Dermis blood vessel endothelial cell (primary cell): ENCODE results near the gene ANGPTL8. TPM values are rescaled to one million over a fixed set of nuclear protein-coding genes. Genes with fewer than 3 reads are reported as not detected.
A peak's percentile ranks its signal among the peaks of the same experiment; 100 is the strongest.

Experiments
- DNase-seq: peaks from one replicate; pipeline ENCODE4 v3.0.0; 2010
- total RNA-seq: library from RNA; depleted of rRNA; stranded (reverse); fragments of >200 nt; gene quantifications from 2 replicates; pipeline ENCODE4 v1.2.3, GENCODE V29; 2014

ANGPTL8 gene, protein sequence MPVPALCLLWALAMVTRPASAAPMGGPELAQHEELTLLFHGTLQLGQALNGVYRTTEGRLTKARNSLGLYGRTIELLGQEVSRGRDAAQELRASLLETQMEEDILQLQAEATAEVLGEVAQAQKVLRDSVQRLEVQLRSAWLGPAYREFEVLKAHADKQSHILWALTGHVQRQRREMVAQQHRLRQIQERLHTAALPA
- not detected in 2 replicates for total RNA-seq

DNA sequence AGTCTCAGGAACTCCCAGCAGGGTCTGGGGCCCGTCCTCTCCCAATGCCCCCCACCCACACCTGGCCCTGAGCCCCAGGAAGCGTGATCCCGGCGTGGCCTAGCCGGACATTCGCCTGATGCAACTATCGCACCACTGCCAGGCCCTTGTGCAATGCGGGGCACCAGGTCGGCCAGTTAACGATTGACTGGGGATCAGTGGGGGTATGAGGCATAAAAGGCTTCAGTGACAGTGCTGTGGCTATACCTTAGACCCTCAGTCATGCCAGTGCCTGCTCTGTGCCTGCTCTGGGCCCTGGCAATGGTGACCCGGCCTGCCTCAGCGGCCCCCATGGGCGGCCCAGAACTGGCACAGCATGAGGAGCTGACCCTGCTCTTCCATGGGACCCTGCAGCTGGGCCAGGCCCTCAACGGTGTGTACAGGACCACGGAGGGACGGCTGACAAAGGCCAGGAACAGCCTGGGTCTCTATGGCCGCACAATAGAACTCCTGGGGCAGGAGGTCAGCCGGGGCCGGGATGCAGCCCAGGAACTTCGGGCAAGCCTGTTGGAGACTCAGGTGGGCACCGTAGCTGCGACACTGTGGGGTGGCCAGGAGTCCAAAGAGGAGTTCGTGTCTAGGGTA is at the start of gene ANGPTL8:
ANGPTL8 (plus strand) TSS at position 243 of the 624 bp plus-strand sequence; CDS start at position 262, 19 bp downstream.
- no peak for DNase-seq

DNA sequence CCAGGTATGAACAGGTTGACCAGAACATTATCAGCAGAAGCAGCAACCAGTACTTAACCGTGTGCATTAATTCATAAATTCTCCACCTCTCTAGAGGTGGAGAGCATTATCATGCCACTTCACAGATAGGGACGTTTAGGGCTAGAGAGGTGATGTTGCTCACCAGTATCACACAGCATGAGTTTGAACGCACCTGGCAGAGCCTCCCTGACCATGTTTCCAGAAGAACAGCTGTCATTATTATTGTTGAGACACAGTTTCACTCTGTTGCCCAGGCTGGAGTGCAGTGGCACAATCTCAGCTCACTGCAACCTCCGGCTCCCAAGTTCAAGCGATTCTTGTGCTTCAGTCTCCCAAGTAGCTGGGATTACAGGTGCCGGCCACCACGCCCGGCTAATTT is 48.9 kb upstream of the ANGPTL8 start:
- no peak for DNase-seq

DNA sequence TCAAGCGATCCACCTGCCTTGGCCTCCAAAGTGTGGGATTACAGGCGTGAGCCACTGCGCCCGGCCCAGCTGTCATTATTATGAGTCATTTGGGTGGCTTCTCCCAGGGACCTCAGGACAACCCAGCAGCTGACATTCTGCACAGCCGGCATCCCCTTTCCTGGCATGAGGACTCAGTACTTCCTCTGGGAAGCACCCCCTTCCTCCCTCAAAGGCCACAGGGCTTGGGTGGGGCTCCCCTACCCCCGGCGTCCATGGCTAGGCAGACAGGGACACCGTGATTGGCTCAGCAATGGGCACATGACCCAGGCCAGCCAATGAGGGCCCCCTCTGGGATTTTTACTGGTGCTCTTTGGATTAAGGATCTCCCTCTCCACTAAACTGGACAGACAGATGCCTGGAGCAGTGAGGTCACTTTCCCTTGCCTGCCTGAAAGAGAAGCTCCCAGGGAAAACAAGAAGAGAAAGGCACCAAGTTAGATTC is 48.1 kb upstream of the ANGPTL8 start:
- peak; percentile 77 for DNase-seq

DNA sequence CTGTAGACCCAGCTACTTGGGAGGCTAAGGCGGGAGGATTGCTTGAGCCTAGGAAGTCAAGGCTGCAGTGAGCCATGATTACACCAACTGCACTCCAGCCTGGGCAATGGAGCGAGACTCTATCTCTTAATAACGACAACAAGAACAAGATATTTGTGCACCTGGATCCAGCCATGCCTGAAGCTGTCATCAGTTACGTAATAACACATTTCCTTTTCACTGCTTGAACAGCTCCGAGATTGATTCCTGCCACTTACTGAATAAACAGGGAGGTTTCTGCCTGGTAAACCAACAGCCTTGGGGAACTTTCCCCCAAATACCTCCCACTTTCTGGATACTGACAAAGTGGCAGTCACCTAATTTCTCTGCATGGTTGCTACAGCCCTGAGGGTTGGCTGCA is 47.5 kb upstream of the ANGPTL8 start:
- no peak for DNase-seq

DNA sequence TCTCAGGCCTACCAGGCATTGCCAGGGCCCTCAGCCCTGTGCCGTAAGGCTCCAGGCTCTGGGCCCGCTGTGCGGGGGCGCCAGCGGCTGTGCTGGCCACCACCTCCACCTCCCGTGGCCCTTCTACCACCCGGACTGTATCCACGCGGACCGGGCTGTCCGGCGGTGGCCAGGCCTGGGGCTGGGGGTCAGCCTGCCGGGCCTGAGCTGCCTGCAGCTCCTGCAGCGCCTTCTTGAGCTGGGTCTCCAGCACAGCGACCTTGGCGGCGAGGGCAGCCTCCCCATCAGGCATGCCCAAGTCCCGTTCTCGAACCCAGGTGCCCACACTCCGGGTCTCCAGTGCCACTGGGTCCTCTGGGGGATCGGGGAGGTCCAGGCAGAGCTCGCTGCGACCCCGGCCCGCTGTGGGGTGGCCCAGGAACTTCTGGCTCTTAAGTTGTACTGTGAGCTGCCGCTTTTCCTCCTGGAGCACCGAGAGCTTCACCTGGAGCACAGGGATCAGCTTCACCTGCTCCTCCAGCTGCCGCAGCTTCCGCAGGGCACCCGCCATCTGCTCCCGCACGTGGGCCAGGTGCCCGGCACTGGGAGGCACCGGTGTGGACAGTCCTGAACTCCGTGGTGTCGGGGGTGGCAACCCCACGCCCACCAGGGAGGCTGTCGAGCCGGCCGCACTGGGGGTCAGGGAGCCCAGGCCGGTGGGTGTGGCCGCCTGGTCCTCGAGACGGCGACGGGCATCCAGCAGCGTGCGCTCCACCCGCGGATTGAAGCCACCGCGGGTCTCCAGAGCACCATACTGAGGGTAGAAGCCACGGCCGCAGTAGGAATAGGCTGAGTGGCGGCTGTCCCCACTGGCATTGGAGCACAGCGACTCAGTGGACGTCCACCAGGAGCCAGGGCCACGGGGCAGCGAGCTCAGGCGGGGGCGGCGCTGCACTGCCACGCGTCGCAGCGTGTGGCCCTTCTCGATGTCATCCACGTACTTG is 46.2 kb upstream of the ANGPTL8 start:
- no peak for DNase-seq

DNA sequence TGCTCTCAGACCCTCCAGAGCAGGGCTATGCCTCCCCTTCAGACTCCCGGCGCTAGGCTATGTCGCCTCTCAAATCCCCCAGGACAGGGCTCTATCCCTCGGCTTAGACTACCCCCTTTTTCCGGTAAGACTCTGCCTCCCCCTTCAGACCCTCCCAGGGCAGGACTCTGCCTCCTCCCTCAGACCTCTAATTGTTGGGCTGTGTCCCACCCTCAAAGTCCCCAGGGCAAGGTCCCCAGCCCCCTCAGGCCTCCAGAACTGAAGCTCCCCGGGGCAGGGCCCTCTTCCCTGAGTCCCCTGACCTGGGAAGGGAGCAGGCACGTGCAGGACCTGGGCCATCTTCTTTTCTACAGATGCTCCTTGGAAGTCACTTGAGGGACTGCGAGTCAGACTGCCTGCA is 45.2 kb upstream of the ANGPTL8 start:
- no peak for DNase-seq

DNA sequence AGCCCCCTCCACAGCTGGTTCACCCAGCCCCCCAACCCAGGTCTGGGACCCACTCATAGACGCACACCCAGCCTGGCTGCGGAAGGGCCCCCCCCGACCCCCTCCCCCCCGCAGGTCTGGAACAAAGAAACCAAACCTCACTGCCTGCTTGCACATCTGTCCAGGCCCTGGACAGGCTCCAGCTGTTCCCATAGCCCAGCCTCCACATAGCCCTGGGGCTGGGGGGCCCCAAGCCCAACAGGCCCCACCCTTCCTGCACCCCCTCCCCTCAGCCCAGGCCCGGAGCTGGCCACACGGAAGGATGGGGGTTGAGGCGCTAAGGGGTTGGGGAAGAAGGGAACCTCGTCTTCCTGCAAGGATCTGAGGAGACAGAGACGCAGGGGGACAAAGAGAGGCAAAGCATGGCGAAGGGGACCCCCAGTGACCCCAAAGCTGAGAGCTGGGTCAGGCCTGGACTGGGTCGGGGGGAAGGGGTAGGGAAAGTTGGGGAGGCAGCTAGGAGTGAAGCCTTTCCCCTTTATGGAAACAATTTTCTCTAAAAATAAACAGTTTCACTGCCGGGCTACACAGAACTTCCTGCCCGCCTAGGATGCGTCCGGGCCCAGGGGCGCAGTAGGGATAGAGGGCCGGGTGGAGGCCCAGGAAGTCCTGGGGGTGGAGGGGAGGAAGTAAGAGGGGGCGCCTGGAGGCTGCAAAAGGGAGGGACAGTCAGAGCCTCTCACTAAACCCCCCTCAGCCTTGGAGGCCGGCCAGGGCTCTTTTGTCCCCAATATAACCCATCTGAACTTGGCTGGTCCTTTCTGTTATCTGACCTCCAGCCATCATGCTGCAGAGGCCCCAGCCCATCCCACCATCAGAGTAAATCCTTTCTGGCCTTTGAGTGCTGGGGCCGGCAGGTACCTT is 44.5 kb upstream of the ANGPTL8 start:
- no peak for DNase-seq

DNA sequence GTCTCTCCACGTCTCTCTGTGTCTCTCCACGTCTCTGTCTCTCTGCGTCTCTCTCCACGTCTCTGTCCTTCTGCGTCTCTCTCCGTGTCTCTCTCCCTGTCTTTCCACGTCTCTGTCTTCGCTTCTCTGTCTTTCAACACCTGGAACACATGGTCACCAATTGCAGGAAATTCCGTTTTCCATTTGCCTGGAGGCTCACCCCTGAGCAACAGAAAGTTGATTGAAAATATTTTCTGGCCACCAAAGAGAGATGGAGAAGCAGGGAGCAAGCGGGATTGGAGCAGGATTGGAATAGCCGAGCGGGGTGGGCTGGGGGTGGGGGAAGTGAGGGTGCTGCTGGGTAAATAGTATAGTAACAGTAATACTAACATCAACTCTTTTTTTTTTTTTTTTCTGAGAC is 43.7 kb upstream of the ANGPTL8 start:
- DNase-seq, result no peak

DNA sequence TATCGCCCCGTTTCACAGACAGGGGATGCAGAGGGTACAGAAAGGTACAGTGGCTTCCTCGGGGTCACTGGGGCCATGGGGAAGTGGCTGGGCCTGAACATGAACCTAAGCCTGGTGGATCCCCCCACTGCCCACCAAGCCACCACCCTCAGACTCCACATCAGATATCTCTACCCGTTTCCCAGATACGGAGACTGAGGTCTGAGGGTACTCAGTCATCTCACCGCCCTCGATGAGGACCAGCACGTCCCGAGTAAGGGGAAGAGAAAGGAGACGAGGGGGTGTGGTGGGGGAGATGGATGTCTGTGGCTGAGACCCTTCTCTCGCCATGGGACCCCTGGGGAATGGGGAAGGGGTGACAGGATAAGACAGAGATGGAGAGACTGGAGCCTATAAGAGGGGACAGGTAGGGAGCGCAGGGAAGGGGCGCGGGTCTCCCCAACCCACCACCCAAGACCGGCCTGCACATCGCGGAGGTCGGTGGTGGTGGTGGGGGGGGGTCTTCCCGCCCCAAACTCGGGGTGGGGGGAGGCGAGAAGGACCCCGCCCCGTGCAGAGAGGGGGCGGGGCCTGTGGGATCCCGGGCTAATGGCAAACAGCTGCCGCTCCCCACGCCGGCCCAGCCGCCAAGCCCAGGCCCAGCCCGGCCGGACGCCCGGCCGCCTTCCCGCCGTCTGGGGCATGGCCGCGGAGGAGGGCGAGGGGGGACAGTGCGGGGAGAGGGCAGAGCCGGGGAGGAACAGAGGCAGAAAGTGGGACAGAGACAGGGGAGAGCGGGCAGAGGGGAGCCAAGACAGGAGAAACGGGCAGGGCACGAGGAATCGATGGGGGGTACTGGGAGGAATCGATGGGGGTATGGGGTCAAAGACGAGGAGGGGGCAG is 42.8 kb upstream of the ANGPTL8 start:
- DNase-seq, result peak; percentile 59

DNA sequence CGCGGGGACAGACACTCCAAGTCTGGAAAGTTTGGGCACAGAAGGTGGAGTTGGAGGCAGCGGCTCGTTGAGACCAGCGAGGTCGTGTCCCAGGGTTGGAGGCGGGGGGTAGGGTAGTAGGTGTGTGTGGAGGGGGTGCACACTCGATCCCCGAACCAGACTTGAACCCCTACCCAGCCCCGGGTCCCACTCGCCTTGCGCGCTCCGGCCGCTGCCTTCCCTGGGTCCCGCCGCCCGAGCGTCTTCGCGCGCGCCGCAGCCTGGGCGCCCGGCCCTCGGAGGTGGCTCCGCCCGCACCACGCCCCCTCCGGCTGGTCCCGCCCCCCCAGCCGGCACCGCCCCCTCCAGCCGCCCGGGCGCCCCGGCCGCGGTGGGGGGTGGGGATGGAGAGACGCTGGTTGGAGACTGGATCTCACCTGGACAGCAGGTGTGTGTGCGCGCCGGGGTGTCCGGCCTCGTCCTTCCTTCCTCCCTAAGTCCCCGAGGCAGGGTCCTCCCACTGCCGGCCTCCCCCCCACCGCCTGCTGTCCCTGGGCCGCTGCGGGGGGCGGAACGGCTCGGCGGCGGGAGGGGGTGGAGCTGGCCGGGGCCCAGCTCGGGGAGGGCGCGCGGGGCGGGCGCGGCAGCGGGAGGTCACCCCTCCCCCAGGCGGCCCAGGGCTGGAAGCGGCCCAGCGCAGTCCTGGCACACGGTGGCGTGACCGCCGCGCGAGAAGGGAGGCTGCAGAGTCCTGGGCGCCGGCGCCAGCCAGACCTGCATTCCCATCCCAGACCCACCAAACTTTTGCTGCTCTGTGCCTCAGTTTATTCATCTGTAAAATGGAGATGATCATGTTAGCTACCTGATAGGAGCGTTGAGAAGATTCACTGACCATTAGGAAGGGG is 41.9 kb upstream of the ANGPTL8 start, which contains the start of gene KANK2:
KANK2 (minus strand) TSS at position 255 of the 884 bp plus-strand sequence. CDS start 3,034 bp downstream, outside the sequence.
- peak; percentile 85 for DNase-seq

DNA sequence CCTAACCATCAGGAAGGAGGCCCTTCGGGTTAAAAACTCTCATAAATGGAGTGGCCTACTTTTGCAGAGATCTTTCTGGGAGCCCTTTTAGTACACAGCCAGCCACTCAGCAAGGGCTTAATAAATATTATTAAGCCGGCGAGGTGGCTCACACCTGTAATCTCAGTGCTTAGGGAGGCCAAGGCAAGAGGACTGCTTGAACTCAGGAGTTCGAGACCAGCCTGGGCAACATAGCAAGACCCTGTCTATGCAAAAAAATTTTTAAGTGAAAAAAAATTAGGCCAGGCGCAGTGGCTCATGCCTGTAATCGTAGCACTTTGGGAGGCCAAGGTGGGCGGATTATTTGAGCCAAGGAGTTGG is 41.3 kb upstream of the ANGPTL8 start:
- no peak for DNase-seq

DNA sequence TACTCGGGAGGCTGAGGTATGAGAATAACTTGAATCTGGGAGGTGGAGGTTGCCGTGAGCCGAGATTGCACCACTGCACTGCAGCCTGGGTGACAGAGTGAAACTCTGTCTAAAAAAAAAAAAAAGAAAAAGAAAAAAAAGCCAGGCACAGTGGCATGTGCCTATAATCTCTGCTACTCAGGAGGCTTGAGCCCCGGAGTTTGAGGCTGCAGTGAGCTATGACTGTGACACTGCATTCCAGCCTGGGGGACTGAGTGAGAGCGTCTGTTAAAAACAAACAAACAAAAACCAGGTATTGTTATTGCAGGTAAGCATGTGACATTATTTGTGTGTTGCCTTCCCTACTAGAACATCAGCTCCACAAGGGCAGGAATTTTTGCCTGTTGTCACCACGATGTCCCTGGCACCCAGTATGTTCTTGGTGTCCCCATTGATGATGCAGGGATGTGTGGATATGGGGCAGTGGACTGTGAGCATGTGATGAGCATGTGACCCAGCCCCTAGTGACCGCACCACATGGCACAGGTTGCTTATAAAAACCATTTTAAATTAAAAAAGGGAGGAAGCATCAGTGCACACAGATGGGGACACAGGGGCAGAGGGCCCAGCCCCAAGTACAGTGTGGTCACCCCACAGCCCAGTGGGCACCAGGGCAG is 40.5 kb upstream of the ANGPTL8 start:
- DNase-seq, result no peak

DNA sequence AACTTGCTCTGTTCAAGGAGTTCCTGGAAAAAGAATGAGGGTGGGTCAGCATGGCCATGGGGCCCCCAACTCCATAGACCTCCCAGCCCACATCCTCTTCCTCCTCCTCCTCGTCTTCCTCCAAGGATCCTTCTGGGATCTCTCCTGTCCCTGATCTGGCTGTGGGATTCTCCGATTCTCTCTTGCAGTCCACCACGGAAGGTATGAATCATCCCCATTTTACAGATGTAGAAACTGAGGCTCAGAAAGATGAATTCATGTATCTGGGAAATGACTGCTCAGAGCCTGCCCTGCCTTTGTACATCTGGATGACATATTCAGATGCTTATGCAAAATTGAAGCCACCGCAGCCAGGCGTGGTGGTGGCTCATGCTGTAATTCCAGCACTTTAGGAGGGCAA is 39.9 kb upstream of the ANGPTL8 start:
- DNase-seq, result no peak

DNA sequence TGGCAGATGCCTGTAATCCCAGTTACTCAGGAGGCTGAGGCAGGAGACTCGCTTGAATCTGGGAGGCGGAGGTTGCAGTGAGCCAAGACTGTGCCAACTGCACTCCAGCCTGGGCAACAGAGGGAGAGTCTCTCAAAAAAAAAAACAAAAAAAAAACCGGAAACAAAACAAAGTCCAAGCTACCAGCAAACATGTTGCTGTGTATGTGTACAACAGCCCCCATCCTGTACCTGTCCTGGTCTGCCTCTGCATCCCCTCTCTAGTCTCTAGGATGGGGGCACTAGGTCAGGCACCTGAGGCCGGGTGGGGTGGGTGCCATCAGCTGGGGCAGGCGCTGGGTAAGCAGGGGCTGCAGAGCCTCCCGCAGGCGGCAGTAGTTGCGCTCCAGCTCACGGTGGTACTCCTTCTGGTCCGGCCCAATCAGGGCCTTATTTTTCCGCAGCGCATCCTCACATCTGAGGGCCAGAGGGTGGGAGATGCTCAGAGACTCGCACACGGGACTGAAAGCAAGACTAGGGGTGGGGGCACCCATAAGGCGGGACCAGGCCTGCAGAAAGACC is 39.3 kb upstream of the ANGPTL8 start:
- no peak for DNase-seq

DNA sequence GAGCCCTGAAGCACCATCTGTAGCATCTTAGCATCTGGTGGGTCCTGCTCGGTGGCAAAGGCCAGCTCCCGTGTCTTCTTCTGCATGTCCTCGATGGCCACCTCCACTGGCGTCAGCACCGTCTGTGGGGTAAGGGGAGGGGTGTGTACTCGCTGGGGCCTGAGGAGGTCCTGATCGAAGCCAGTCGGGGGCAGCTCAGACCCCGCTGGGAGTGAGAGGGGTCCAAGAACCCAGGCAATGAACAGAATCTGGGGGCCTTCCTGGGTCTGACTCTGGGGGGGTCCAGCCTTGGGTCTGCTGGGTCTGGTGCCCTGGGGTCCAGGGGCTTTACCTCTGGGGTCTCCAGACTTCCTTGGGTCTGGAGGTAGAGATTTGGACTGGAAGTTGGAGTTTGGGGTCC is 38.5 kb upstream of the ANGPTL8 start:
- DNase-seq, result no peak

DNA sequence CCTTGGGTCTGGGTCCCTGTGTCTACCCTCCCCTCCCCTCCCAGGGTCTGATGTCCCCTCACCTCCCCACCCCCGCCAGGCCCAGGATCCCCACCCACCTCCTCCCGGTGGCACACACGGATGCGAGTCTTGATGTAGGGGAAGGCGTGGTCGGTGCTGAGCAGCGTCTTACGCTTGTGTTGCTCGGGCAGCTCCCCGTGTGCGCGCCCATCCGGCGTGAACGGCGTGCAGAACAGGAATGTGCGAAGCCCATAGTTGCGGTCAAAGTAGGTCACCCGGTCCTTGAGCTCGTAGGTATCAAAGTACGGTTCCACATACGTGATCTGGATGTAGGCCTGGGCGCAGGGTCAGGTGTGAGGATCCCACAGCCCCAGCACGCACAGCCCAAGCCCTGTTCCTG is 37.6 kb upstream of the ANGPTL8 start:
- no peak for DNase-seq

DNA sequence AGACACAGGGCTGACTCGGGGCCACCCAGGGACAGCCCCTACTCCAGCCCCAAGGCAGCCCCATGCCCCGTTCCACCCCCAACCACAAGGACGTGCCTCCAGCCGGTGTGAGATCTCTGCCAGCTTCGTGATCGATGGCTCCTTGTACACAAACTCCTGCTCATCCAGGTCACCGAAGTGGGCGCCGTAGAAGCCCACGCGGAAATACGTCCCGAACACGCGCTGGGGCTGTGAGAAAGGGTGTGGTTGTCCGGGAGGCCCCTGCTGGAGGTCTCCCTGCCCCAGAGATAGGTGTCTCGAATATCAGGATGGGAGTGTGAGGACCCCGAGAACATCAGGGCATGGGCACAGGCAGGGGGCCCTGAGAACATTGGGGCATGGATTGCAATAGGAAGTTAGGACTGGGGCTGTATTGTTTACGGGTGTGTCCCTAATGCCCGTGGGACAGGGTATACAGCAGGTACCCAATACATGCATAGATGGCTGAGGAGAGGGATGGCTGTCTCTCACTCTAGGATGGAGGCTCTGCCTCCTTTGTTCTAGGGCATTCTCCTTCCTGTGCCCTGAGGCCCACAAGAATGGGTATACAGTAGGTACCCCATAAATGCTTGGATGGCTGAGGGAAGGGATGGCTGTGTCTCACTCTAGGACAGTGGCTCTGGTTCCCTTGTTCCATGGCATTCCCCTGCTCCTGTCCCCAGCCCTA is 36.8 kb upstream of the ANGPTL8 start:
- no peak for DNase-seq
